ENCODE results near the gene PARD3B. TPM values are rescaled to one million over a fixed set of nuclear protein-coding genes. Genes with fewer than 3 reads are reported as not detected.

Gene PARD3B
- total and polyA plus RNA-seq, 3 donors from 2014 or later, result 14.6 to 36.8 (median 29.6) TPM

GRCh38 chr2:204973616-204974015, 428.3 kb downstream of the PARD3B start:
- H3K27ac ChIP-seq, result no peak overlapping the region
- no peaks in the 10 kb centered on the region for H3K9me3 ChIP-seq
- intact Hi-C loops (cut with DNase I; ENCODE audit: low total_unique reads), result no loop called here
- WGBS, 2 donors, result 96 to 97% methylated on average over 2 of the region's 2 CpGs
- H3K27me3 ChIP-seq, result no peaks in the 10 kb centered on the region
- no peaks in the 10 kb centered on the region for H3K36me3 ChIP-seq (ENCODE audit: low read depth, missing control alignments)
- no peaks in the 10 kb centered on the region for H3K4me1 ChIP-seq
- H3K4me3 ChIP-seq, result no peak overlapping the region
- TF ChIP-seq POLR2A (IDR thresholded peaks at IDR 0.05), result no peak
- DNase-seq, result no peak

- H3K4me1 ChIP-seq, result no peaks in the 10 kb centered on the region
- intact Hi-C loops (cut with DNase I; ENCODE audit: low total_unique reads), result no loop called here
- H3K4me3 ChIP-seq, result no peak overlapping the region
- no peaks in the 10 kb centered on the region for H3K9me3 ChIP-seq
- no peaks in the 10 kb centered on the region for H3K27me3 ChIP-seq
- no peak for DNase-seq
- no peak overlapping the region for H3K27ac ChIP-seq
- H3K36me3 ChIP-seq (ENCODE audit: low read depth, missing control alignments), result no peaks in the 10 kb centered on the region
- WGBS, 2 donors, result 69 to 83% methylated on average over 2 of the region's 2 CpGs
- TF ChIP-seq POLR2A (IDR thresholded peaks at IDR 0.05), result no peak
- no peak for TF ChIP-seq CTCF (IDR thresholded peaks at IDR 0.05)
These were observed 429.2 kb downstream of the PARD3B start for GRCh38 chr2:204974487-204974886.

- H3K36me3 ChIP-seq (ENCODE audit: low read depth, missing control alignments), result no peaks in the 10 kb centered on the region
- H3K9me3 ChIP-seq, result no peaks in the 10 kb centered on the region
- no peaks in the 10 kb centered on the region for H3K27me3 ChIP-seq
- no peak overlapping the region for H3K27ac ChIP-seq
- WGBS, 2 donors, result 0% methylated on average over 1 of the region's 1 CpG
- no peak overlapping the region for H3K4me3 ChIP-seq
- intact Hi-C loops (cut with DNase I; ENCODE audit: low total_unique reads), result no loop called here
- H3K4me1 ChIP-seq, result no peaks in the 10 kb centered on the region
- no peak for DNase-seq
- no peak for TF ChIP-seq POLR2A (IDR thresholded peaks at IDR 0.05)
- TF ChIP-seq CTCF (IDR thresholded peaks at IDR 0.05), result no peak
These were observed 432.6 kb downstream of the PARD3B start for GRCh38 chr2:204977914-204978313.

GRCh38 chr2:204982303-204982702, 437.0 kb downstream of the PARD3B start:
- Histone ChIP-seq H3K9me3 (no peaks in the 10 kb centered on the region), H3K27me3 (no peaks in the 10 kb centered on the region), H3K36me3 (ENCODE audit: low read depth, missing control alignments) (no peaks in the 10 kb centered on the region), H3K4me3 (no peak overlapping the region), H3K27ac (no peak overlapping the region), H3K4me1 (no peaks in the 10 kb centered on the region)
- no peak for DNase-seq
- 65 to 67% methylated on average over 2 of the region's 2 CpGs for WGBS, 2 donors
- intact Hi-C loops (cut with DNase I; ENCODE audit: low total_unique reads), result no loop called here
- TF ChIP-seq POLR2A (IDR thresholded peaks at IDR 0.05) (no peak), CTCF (IDR thresholded peaks at IDR 0.05) (no peak)

GRCh38 chr2:204984518-204984917, 439.2 kb downstream of the PARD3B start:
- H3K4me1 ChIP-seq, result no peaks in the 10 kb centered on the region
- 84 to 86% methylated on average over 3 of the region's 3 CpGs for WGBS, 2 donors
- no peaks in the 10 kb centered on the region for H3K27me3 ChIP-seq
- no peaks in the 10 kb centered on the region for H3K36me3 ChIP-seq (ENCODE audit: low read depth, missing control alignments)
- H3K4me3 ChIP-seq, result no peak overlapping the region
- TF ChIP-seq CTCF (IDR thresholded peaks at IDR 0.05) (no peak), POLR2A (IDR thresholded peaks at IDR 0.05) (no peak)
- intact Hi-C loops (cut with DNase I; ENCODE audit: low total_unique reads), result no loop called here
- H3K9me3 ChIP-seq, result no peaks in the 10 kb centered on the region
- no peak for DNase-seq
- no peak overlapping the region for H3K27ac ChIP-seq
